ENCODE results near the gene RGPD8.

Gene RGPD8

GRCh38 chr2:112433480-112433879 is at the start of gene RGPD8:
TSS of gene RGPD8 (minus strand) at chr2:112433645. CDS start at chr2:112433453, 192 bp downstream.
- H3K4me3 ChIP-seq (ENCODE audit: low read depth, low read length): peak within 1 kb of the TSS; percentile 51
- peak; percentile 40 for DNase-seq (ENCODE audit: low read depth)
- TF ChIP-seq CTCF (IDR thresholded peaks at IDR 0.05; ENCODE audit: low read depth, low read length, missing control alignments): peak; percentile 45

- peak overlapping the region; percentile 98 for H3K4me3 ChIP-seq (ENCODE audit: low read depth, low read length)
- DNase-seq (ENCODE audit: low read depth): no peak
- no peak for TF ChIP-seq CTCF (IDR thresholded peaks at IDR 0.05; ENCODE audit: low read depth, low read length, missing control alignments)
Measured at GRCh38 chr2:112483042-112483473, 49.6 kb upstream of the RGPD8 start.

GRCh38 chr2:112482309-112483041 is 49.0 kb upstream of the RGPD8 start:
- no peak for DNase-seq (ENCODE audit: low read depth)
- peak overlapping the region; percentile 98 for H3K4me3 ChIP-seq (ENCODE audit: low read depth, low read length)
- TF ChIP-seq CTCF (IDR thresholded peaks at IDR 0.05; ENCODE audit: low read depth, low read length, missing control alignments): no peak

- DNase-seq (ENCODE audit: low read depth): no peak
- peak within 1 kb of the TSS; percentile 98 for H3K4me3 ChIP-seq (ENCODE audit: low read depth, low read length)
- no peak for TF ChIP-seq CTCF (IDR thresholded peaks at IDR 0.05; ENCODE audit: low read depth, low read length, missing control alignments)
Measured at GRCh38 chr2:112481528-112482233, 48.2 kb upstream of the RGPD8 start, which contains the start of gene TTL. TSS of gene TTL (plus strand) at chr2:112482156. CDS start at chr2:112482345, 189 bp downstream.

- TF ChIP-seq CTCF (IDR thresholded peaks at IDR 0.05; ENCODE audit: low read depth, low read length, missing control alignments): peak; percentile 85
- DNase-seq (ENCODE audit: low read depth): no peak
- H3K4me3 ChIP-seq (ENCODE audit: low read depth, low read length): peak overlapping the region; percentile 98
Measured at GRCh38 chr2:112481050-112481527, 47.6 kb upstream of the RGPD8 start.

- DNase-seq (ENCODE audit: low read depth): no peak
- peak; percentile 37 for TF ChIP-seq CTCF (IDR thresholded peaks at IDR 0.05; ENCODE audit: low read depth, low read length, missing control alignments)
- H3K4me3 ChIP-seq (ENCODE audit: low read depth, low read length): peak overlapping the region; percentile 98
Measured at GRCh38 chr2:112480530-112481049, 47.1 kb upstream of the RGPD8 start.

All from GM12864 (cell line).